ENCODE results near the gene EPHB2. TPM values are rescaled to one million over a fixed set of nuclear protein-coding genes. Genes with fewer than 3 reads are reported as not detected.

Gene EPHB2
- total and polyA plus RNA-seq, 2 donors (not counting 3 experiments of a cell fraction or from before 2014, with no cell fraction given), result 50.8 to 69.1 TPM

GRCh38 chr1:22915816-22916470 is 205.3 kb downstream of the EPHB2 start:
- BruUV-seq (replicated peaks), result no TSS peak

More at GRCh38 chr1:22915816-22916470, 205.3 kb downstream of the EPHB2 start:
- Histone ChIP-seq H4K20me1 (replicated peaks; ENCODE audit: control insufficient read depth, extremely low read depth, insufficient read depth, low read length) (no peaks in the 10 kb centered on the region), H3K79me2 (ENCODE audit: control insufficient read depth, insufficient read depth, low read length) (no peaks in the 10 kb centered on the region), H3K4me1 (ENCODE audit: control insufficient read depth, extremely low read depth, insufficient read depth, low read length) (no peaks in the 10 kb centered on the region), H3K9ac (replicated peaks; ENCODE audit: extremely low read depth, insufficient read depth, low read length) (no peak overlapping the region), H3K27me3 (ENCODE audit: control insufficient read depth in 2 of 2, insufficient read depth in 2 of 2, low read length in 2 of 2) (no peaks in the 10 kb centered on the region), H3K9me3 (replicated peaks; ENCODE audit: control insufficient read depth, insufficient read depth, low read length) (no peaks in the 10 kb centered on the region), H3K4me3 (replicated peaks in 1 of 3; ENCODE audit: insufficient read depth in 1 of 3, low read depth in 1 of 3, low read length in 3 of 3) (no peak overlapping the region), H3K4me2 (ENCODE audit: insufficient read depth, low read length) (no peak overlapping the region), H2AFZ (ENCODE audit: low read depth, low read length) (no peak overlapping the region), H3K9me1 (replicated peaks; ENCODE audit: control insufficient read depth, extremely low read depth, insufficient read depth, low read length) (no peaks in the 10 kb centered on the region), H3K36me3 (ENCODE audit: control insufficient read depth in 2 of 2, extremely low read depth in 1 of 2, insufficient read depth in 2 of 2, low read length in 2 of 2) (peaks cover 3 to 16% of the 10 kb centered on the region in 2 experiments), H3K27ac (ENCODE audit: insufficient read depth, low read depth, low read length) (no peak overlapping the region)
- ChIA-PET CTCF (interaction anchor here (0.9 to 3.2 kb wide), 6 partner anchors 11 to 241 kb away, joined by 3 to 8 read pairs (median 4); no protein-coding TSS in a partner anchor), POLR2A (no interaction called here)
- TF ChIP-seq CTCF (IDR thresholded peaks at IDR 0.05; ENCODE audit: extremely low read depth in 1 of 2, insufficient read depth in 1 of 2, low read depth in 1 of 2, low read length in 2 of 2) (no peak), GATA2 (IDR thresholded peaks at IDR 0.05; ENCODE audit: insufficient read depth, insufficient read length, low read depth, low read length) (no peak), FOS (IDR thresholded peaks at IDR 0.05; ENCODE audit: borderline replicate concordance, insufficient read depth, low read length) (no peak), EZH2 (IDR thresholded peaks at IDR 0.05; ENCODE audit: borderline replicate concordance, low read depth, low read length, severe bottlenecking) (no peak), JUN (IDR thresholded peaks at IDR 0.05; ENCODE audit: borderline replicate concordance, insufficient read depth, insufficient read length, low read depth) (no peak), POLR2A (IDR thresholded peaks at IDR 0.05; ENCODE audit: low read depth, low read length) (no peak), MAX (IDR thresholded peaks at IDR 0.05; ENCODE audit: insufficient read depth, insufficient read length) (no peak), MYC (IDR thresholded peaks at IDR 0.05; ENCODE audit: low read depth, low read length) (no peak), POLR2AphosphoS5 (IDR thresholded peaks at IDR 0.05; ENCODE audit: insufficient read depth, low read depth, low read length) (no peak)
- dilution Hi-C loops (cut with MboI; ENCODE audit: extremely low pct_ligation_motif_present, low sequenced_read_pairs), result no loop called here
- DNase-seq (ENCODE audit: low read depth, low spot score) (no peak), FAIRE-seq (no peak)
- intact Hi-C loops (cut with micrococcal nuclease), result no loop called here
